Cerebellar cortex (tissue), 1 donor: ENCODE data around the gene NEDD8.

ENCODE experiments used
- DNase-seq: peaks from one replicate; pipeline ENCODE4 v3.0.0-alpha.2; 2015; ENCODE audit warnings: low spot score

Gene NEDD8

GRCh38 chr14:24263848-24264247 is 31.7 kb upstream of the NEDD8 start:
- no peak for DNase-seq

GRCh38 chr14:24262821-24263733 is 30.9 kb upstream of the NEDD8 start, which contains the start of gene TGM1:
TGM1 (minus strand) TSS chr14:24263177; CDS start chr14:24262352, 825 bp downstream.
- no peak for DNase-seq

- DNase-seq, result no peak
Measured at GRCh38 chr14:24261969-24262327, 29.8 kb upstream of the NEDD8 start.

DNA sequence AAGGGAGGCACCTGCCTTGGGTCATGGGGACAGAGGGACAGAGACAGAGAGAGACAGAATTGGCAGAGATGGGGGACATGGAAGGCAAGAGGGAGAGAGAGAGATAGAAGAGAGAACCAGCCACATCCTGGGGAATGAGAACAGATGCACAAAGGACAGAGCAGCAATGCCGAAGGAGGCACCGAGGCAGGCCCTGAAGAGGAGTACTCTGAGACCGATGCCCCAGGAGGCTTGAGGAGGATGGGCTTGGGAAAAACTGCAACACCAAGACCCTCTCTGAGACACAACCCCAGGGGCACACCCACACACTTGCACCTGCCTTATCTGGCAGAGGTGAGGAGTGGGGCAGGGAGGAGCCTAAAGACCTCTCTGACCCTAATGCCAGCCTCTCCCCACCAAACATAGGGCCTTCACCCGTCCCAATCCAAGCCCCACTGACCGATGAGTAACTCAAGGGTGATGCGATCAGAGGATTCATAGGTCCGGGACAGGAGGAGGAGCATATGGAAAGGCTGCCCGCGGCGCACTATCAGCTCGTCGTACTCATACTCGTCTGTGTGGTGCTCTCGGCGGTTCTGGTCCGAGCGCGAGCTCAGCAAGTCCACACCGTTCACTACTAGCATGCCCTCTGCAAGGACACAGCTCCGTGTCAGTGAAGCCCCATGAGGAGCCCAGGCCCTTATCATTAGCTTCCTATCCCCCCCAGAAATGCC is 29.2 kb upstream of the NEDD8 start:
- DNase-seq, result no peak

DNA sequence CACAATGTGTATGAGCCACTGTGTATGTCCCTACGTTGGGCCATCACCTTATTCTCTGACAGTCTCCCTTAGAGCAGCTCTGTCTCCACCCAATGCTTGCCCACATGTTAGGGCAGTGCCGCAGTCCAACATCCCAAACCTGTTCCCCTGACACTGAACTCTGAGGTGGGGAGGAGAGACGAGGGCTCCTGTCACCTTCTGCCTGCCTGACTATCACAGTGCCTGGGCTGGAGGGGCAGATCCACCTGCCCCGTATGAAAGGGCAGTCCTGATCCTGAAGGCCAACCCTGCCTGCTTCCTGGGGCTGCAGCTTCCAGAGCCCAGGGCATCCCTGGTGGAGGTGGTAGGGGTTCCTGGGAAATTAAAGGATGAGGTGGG is 28.6 kb upstream of the NEDD8 start:
- no peak for DNase-seq

- no peak for DNase-seq
Measured at GRCh38 chr14:24260026-24260779, 28.0 kb upstream of the NEDD8 start.

- DNase-seq, result no peak
Measured at GRCh38 chr14:24259282-24260025, 27.3 kb upstream of the NEDD8 start.

GRCh38 chr14:24258548-24259265 is 26.5 kb upstream of the NEDD8 start:
- DNase-seq, result no peak

DNA sequence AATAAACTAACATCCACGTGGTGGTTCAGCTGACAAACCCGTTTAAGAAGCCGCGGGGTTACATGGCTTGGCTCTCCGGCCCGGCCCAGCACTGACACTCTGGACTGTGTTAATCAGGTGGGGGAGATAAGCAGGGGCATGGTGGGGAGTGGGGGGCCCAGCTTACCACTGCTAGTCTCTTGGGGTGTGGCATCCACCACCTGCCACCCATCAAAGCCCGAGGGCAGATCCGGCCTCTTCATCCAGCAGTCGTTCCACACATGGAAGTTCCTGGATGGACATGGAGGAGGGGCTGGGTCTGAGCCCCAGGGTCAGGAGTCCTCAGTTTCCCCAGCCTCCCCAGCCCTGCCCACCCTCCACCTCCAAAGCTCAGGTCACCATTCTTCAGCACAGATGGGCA is 26.0 kb upstream of the NEDD8 start:
- DNase-seq, result no peak

DNA sequence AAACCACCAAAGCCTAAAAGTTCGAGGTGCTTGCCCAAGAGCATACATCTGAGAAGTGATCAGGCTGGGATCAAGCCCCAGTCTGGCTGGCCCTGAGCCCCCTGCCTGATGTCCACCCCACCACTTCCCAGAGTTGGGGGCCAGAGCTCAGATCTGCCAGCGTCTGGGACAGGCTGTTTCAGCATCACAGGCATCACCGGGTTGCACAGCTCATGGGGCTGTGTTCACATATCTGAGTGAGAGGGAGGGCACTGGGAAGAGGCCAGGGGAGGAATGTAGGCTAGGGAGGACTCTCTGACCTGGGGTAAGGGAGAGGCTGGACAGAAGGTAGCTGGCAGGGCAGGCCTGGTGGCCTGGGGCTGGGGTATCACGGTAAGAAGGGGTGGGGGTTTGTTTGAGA is 24.8 kb upstream of the NEDD8 start:
- DNase-seq, result no peak

- no peak for DNase-seq
Measured at GRCh38 chr14:24255931-24256711, 24.0 kb upstream of the NEDD8 start.

DNA sequence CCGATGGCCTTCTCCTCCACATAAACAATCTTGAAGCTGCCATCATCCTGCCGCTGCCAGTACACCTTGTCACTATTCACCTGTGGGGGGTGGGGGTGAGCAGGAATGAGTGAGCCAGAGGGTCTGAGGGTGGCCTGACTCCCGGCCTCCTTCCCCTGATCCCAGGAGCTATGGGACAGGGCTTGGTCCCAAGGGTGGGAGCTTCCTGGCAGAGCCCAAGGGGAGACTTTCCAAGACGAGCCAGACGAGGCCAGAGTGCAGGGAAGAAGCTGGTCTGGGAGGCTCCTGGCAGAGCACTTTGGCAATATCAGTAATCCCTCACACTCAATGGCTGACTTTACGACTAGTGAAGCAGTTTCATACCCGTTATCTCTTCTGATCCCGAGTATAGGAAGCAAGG is 23.3 kb upstream of the NEDD8 start:
- no peak for DNase-seq

DNA sequence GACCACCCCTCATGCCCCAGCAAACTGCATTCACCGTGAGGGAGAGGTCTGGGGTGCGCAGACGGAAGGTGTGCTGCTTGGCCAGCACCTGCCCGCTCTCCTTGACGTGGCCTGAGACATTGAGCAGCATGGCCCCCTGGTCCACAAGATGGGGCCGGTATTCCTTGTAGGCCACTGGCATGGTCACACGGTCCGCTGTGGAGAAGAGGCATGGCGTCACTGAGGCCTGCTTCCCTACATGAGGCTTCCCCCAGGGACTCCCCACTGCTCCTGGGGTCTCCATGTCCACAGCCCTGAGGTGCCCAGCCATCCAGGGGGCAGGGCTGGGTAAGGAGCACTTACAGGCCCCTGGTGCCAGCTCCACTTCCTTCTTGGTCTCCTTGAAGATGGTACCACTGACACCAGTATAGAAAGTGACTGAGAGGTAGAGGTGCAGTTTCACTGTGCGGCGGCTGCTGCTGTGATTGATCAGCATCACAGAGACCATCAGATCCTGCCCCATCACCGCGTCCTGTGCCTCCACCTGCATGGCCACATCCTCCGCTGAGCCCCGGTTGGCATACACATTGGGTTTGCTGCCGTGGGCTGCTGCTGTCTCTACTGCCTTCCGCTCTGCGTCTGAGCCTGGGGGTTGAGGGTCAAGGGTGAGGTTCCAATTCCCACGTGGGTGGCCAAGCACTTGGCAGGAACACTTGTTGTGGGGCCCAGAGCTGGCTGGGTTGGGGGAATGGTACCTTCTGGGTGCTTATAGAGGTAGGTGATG is 22.6 kb upstream of the NEDD8 start:
- no peak for DNase-seq

GRCh38 chr14:24253936-24254335 is 21.8 kb upstream of the NEDD8 start:
- DNase-seq, result no peak

- DNase-seq, result no peak
Measured at GRCh38 chr14:24252289-24253124, 20.3 kb upstream of the NEDD8 start.

GRCh38 chr14:24251880-24252288 is 19.7 kb upstream of the NEDD8 start:
- peak; percentile 29 for DNase-seq

- no peak for DNase-seq
Measured at GRCh38 chr14:24250354-24250753, 18.2 kb upstream of the NEDD8 start.

DNA sequence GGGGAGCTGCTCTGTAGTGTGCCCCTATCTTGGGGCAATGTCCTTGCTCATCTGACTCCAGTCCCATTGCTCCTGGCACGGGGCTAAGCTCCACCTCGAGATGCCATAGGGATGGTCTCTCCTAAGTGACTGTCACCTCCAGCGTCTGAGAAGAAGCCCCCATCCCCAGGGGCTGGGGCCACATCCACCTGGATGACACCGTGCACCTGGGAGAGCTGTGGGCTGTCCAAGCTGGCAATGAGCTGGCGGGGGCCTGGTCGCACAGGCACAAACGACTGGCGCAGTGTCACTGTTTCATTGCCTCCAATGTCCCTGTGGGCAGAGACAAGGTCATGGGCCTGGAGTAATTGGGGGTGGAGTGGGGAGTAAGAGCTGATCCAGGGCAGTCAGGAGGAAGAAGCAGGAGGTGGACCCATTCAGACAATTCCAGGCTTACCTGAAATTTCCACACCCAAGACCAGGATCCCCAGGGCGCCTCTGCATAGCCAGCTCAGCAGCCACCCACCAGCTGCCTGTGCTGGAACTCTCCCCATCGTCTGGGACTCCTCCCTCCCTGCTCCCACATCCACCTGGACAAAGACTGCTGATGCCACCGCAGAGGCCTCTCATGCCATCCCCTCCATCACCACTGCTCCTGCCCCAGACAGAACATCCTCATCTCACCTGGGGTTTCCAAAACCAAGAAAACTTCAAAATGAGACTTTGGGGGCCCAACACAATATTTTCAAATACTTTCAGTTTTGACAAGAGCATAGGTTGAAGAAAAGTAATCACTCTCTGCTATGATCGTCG is 17.3 kb upstream of the NEDD8 start:
- DNase-seq, result no peak
